A549 (cell line): ENCODE data around the gene PNKP.

ENCODE experiments used
- CBX8 ChIP-seq: fragments of 200-600 bp; sonication (generic); IDR thresholded peaks from 2 replicates; pipeline ENCODE4 v1.6.1; 2016
- CHD2 ChIP-seq: fragments of 150-350 bp; IDR thresholded peaks from 2 replicates; pipeline ENCODE4 v1.6.1; 2014; ENCODE audit warnings: low read length; ENCODE audit not compliant: partially characterized antibody
- CTCF ChIP-seq: fragments of >200 bp; sonication (Bioruptor Twin); formaldehyde crosslinking; IDR thresholded peaks from 3 replicates; pipeline ENCODE4 v1.5.1; 2016
- MAX ChIP-seq: IDR thresholded peaks from 2 replicates; pipeline ENCODE4 v1.6.1; 2012
- SREBF2 ChIP-seq: fragments of 450-650 bp; IDR thresholded peaks from 2 replicates; pipeline ENCODE4 v1.6.1; 2014; ENCODE audit warnings: mild to moderate bottlenecking, moderate library complexity

GRCh38 chr19:49846408-49846807 is 21.0 kb downstream of the PNKP start:
- TF ChIP-seq SREBF2 (no peak), CHD2 (no peak), CBX8 (no peak), CTCF (no peak), MAX (no peak)
